Colonic mucosa (tissue), 4 donors: ENCODE results near the gene FAM25G. TPM values are rescaled to one million over a fixed set of nuclear protein-coding genes. Genes with fewer than 3 reads are reported as not detected.

ENCODE experiments used
- DNase-seq: peaks from one replicate; pipeline ENCODE4 v3.0.0-alpha.2; 2020
- H3K27ac ChIP-seq: fragments of 200-600 bp; one replicate; pipeline ENCODE4 v1.8.0; 2021
- H3K27me3 ChIP-seq: fragments of 200-600 bp; one replicate; pipeline ENCODE4 v1.8.0; 2021
- H3K36me3 ChIP-seq: fragments of 200-600 bp; one replicate; pipeline ENCODE4 v1.8.0; 2021
- H3K4me1 ChIP-seq: fragments of 200-600 bp; one replicate; pipeline ENCODE4 v1.8.0; 2021; ENCODE audit warnings: mild to moderate bottlenecking
- H3K4me3 ChIP-seq: fragments of 200-600 bp; one replicate; pipeline ENCODE4 v1.8.0; 2021
- H3K9ac ChIP-seq, 2 donors: one replicate each; pipeline ENCODE4 v1.7.0; 2013; ENCODE audit warnings: control low read depth in 2 of 2, low read depth in 2 of 2, low read length in 2 of 2
- H3K9me3 ChIP-seq: fragments of 200-600 bp; one replicate; pipeline ENCODE4 v1.8.0; 2021
- CTCF ChIP-seq: fragments of 200-600 bp; IDR thresholded peaks from one replicate; pipeline ENCODE4 v1.8.0; 2022; ENCODE audit warnings: antibody characterized with exemption, mild to moderate bottlenecking
- intact Hi-C: fragments of 100-400 bp; cut with DNase I; formaldehyde crosslinking; loops from one replicate; pipeline ENCODE4 v1.14.1; 2022
- total RNA-seq, 2 donors: library from RNA; stranded (reverse); fragmentation: NEBNext Ultra II Directional in 1 of 2; extraction: Animal tissue kit (Norgen Biotek cat#: 25700) in 1 of 2; gene quantifications; one replicate each; pipeline ENCODE4 v1.2.1, GENCODE V29; 2021
- donor health status: healthy.
- donor health status: DM: no; HTN: no; CAD: no.
- donor health status: DM: no; HTN: no; CAD: no.

Gene FAM25G
- total RNA-seq, 2 donors from 2014 or later: 0.98 TPM; not detected in 1

DNA sequence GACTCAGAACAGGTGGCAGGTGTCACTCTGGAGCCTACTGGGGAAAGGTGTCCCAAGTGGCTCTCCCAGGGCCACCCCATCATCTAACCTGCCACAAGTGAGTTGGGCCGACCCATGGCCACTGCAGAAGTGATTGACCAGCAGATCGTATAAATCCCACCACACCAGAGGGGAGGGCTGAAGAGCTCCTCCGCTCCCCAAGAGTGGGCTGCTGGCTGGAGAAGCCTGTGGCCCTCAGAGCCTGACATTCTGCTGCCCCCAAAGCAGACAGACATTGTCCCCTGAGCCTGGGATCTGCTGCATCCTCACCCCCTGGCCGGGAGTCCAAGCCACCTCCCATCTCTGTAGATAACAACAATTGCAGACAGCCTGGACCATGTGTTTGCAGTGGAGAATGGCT lies 44.3 kb downstream of the FAM25G start:
- H3K27me3 ChIP-seq: no peaks in the 10 kb centered on the region
- no peak for DNase-seq
- H3K9me3 ChIP-seq: no peaks in the 10 kb centered on the region
- no peak overlapping the region for H3K4me3 ChIP-seq
- no peaks in the 10 kb centered on the region for H3K4me1 ChIP-seq
- intact Hi-C loops: no loop called here
- no peak overlapping the region for H3K9ac ChIP-seq
- H3K27ac ChIP-seq: no peak overlapping the region
- H3K36me3 ChIP-seq: no peaks in the 10 kb centered on the region
- TF ChIP-seq CTCF: no peak

DNA sequence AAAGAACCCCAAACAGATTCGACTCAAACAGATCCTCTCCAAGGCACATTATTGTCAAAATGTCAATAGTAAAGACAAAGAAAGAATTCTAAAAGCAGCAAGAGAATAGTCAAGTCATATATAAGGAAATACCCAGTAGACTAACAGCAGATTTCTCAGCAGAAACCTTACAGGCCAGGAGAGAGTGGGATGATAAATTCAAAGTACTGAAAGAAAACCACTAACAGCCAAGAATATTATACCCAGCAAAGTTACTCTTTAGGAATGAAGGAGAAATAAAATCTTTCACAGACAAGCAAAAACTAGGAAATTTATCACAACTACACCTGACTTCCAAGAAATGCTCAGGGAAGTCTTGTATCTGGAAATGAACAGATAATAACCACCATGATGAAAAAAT lies 45.8 kb downstream of the FAM25G start:
- no peak overlapping the region for H3K27ac ChIP-seq
- no peaks in the 10 kb centered on the region for H3K4me1 ChIP-seq
- intact Hi-C loops: no loop called here
- H3K9ac ChIP-seq: no peak overlapping the region
- no peaks in the 10 kb centered on the region for H3K27me3 ChIP-seq
- DNase-seq: no peak
- no peak for TF ChIP-seq CTCF
- no peaks in the 10 kb centered on the region for H3K36me3 ChIP-seq
- H3K9me3 ChIP-seq: no peaks in the 10 kb centered on the region
- no peak overlapping the region for H3K4me3 ChIP-seq

- no peaks in the 10 kb centered on the region for H3K4me1 ChIP-seq
- intact Hi-C loops: no loop called here
- DNase-seq: no peak
- no peaks in the 10 kb centered on the region for H3K36me3 ChIP-seq
- no peak overlapping the region for H3K9ac ChIP-seq
- TF ChIP-seq CTCF: no peak
- no peaks in the 10 kb centered on the region for H3K9me3 ChIP-seq
- no peaks in the 10 kb centered on the region for H3K27me3 ChIP-seq
- no peak overlapping the region for H3K4me3 ChIP-seq
- no peak overlapping the region for H3K27ac ChIP-seq
Observed at GRCh38 chr10:47444047-47444446, 47.5 kb downstream of the FAM25G start.

- H3K27me3 ChIP-seq: no peaks in the 10 kb centered on the region
- H3K9me3 ChIP-seq: no peaks in the 10 kb centered on the region
- no peak for TF ChIP-seq CTCF
- no peak for DNase-seq
- no peaks in the 10 kb centered on the region for H3K36me3 ChIP-seq
- H3K27ac ChIP-seq: no peak overlapping the region
- no peak overlapping the region for H3K9ac ChIP-seq
- no peaks in the 10 kb centered on the region for H3K4me1 ChIP-seq
- intact Hi-C loops: no loop called here
- no peak overlapping the region for H3K4me3 ChIP-seq
Observed at GRCh38 chr10:47443145-47443544, 48.4 kb downstream of the FAM25G start.

DNA sequence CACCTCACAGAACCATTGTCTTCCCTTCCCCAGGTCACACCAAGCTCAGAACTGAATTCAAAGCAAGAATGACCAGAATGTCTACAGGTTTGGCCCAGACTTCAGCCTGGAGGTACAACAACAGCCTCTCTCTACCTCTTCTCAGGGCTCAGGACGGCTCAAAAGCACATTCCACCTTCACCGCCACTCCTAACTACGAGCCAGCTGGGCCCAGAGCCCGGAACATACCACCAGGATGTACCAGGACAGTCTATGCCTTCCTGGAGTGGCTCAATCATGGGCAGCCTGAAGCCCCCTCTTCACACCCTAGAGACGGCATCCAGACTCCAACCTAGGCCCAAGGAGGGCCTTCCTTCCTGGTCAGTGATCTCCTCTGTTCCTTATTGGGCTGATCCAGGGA lies 49.1 kb downstream of the FAM25G start:
- Histone ChIP-seq H3K9me3 (no peaks in the 10 kb centered on the region), H3K4me1 (no peaks in the 10 kb centered on the region), H3K36me3 (no peaks in the 10 kb centered on the region), H3K4me3 (no peak overlapping the region), H3K27ac (no peak overlapping the region), H3K9ac (no peak overlapping the region), H3K27me3 (no peaks in the 10 kb centered on the region)
- intact Hi-C loops: no loop called here
- no peak for DNase-seq
- TF ChIP-seq CTCF: no peak

DNA sequence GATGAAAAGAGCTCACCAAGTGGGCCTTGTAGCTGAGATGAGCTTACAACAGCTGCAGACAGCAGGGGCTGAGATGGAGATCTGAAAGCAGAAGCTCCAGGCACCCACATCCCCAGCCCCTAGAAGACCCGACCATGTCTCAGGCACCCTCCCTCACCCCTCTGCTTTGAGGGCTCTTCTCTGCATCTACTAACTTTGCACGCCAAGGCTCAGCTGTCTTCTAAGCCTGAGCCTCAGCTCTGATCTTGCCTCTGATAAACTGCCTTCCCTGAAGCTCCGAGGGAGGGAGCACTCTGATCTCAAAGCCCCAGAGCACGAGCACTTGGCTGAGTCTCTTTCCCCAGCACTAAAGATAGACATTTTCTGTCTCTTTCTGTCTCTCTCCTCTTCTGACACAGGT lies 49.6 kb downstream of the FAM25G start:
- Histone ChIP-seq H3K9ac (no peak overlapping the region), H3K9me3 (no peaks in the 10 kb centered on the region), H3K27ac (no peak overlapping the region), H3K36me3 (no peaks in the 10 kb centered on the region), H3K4me1 (no peaks in the 10 kb centered on the region), H3K27me3 (no peaks in the 10 kb centered on the region), H3K4me3 (no peak overlapping the region)
- intact Hi-C loops: no loop called here
- DNase-seq: no peak
- no peak for TF ChIP-seq CTCF
